CD4-positive, alpha-beta T cell treated with Interleukin-15 for 1 hour (primary cell): Measurements from ENCODE around the gene ZNF789.

ENCODE experiments used
- DNase-seq: peaks from one replicate; pipeline ENCODE4 v3.0.0-alpha.2; 2020

Gene ZNF789

DNA sequence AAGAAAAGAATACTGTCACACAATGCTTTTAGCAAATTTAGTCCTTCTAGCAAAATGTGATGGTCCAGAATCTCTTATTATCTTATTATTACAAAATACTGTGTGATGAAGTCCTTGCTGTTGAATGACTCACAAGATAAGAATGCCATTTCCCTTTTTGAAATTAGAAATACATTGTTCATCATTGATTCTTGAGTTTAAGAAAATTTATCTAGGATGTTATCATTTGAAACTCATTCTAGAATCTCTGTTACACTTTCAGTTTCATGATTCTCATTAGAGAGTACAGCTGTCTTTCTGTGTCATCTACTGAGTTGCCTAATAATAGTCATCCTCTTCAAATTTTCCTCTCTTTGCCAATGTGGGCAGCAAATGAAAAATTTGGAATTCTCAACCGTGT lies 41.4 kb downstream of the ZNF789 start:
- DNase-seq: no peak

DNA sequence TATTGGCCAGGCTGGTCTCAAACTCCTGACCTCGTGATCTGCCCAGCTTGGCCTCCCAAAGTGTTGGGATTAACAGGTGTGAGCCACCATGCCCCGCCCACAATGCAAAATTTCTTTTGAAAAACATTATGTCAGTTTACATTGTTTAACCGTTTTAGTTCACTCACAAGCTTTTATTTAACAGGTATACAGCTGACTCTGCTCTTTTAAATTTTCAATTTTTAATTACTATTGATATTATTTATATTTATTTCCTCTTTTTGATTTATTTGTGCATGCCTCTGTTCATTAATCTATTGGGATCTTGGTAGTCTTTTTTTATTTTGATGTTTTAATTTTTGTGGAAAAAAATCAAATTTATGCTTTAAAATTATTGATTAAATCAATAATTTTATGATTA lies 48.7 kb downstream of the ZNF789 start:
- DNase-seq: no peak

DNA sequence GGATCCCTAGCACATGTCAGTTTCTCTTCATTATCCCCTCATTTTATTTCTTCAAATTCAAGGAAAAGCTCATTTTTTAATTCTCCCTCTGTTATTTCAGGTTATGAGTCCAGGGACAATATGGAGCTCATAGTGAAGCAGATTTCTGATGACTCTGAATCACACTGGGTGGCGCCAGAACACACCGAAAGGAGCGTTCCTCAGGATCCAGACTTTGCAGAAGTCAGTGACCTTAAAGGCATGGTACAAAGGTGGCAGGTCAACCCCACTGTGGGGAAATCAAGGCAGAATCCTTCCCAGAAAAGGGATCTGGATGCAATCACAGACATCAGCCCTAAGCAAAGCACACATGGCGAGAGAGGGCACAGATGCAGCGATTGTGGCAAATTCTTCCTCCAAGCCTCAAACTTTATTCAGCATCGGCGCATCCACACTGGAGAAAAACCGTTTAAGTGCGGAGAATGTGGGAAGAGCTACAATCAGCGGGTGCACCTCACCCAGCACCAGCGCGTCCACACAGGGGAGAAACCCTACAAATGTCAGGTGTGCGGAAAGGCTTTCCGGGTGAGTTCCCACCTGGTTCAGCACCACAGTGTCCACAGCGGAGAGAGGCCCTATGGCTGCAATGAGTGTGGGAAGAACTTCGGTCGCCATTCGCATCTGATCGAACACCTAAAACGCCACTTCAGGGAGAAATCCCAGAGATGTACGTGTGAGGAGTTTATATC lies 53.2 kb downstream of the ZNF789 start:
- DNase-seq: no peak

DNA sequence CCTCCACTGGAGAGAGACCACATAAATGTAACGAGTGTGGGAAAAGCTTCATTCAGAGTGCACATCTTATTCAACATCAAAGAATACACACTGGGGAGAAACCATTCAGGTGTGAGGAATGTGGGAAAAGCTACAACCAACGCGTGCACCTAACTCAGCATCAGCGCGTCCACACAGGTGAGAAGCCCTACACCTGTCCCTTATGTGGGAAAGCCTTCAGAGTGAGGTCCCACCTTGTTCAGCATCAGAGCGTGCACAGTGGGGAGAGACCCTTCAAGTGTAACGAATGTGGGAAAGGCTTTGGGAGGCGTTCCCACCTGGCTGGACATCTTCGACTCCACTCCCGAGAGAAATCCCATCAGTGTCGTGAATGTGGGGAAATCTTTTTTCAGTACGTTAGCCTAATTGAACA lies 58.7 kb downstream of the ZNF789 start:
- no peak for DNase-seq

DNA sequence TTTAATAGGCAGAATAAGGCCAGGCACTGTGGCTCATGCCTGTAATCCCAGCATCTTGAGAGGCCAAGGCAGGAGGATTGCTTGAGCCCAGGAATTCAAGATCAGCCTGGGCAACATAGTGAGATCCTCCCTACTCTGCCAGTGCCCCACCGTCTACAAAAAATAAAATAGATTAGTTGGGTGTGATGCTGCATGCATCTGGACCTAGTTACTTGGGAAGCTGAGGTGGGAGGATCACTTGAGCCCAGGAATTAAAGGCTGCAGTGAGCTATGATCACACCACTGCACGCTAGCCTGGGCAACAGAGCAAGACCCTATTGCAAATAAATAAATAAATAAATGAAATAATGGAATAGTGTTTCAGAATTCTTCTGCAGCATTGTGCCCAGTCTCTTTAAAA lies 63.0 kb downstream of the ZNF789 start:
- DNase-seq: no peak
